Hepatocyte (in vitro differentiated cells): Measurements from ENCODE around the gene TTLL5. TPM values are rescaled to one million over a fixed set of nuclear protein-coding genes. Genes with fewer than 3 reads are reported as not detected.

Experiments used
- DNase-seq: peaks from one replicate; pipeline ENCODE4 v3.0.0-alpha.2; 2016; ENCODE audit warnings: low spot score
- H2AFZ ChIP-seq: fragments of 200-600 bp; sonication (generic); 2 replicates; pipeline ENCODE4 v1.6.0; 2016; ENCODE audit warnings: antibody characterized with exemption, mild to moderate bottlenecking
- H3K27ac ChIP-seq: fragments of 200-600 bp; sonication (generic); 2 replicates; pipeline ENCODE4 v1.5.1; 2016; ENCODE audit warnings: mild to moderate bottlenecking
- H3K27me3 ChIP-seq: fragments of 200-600 bp; sonication (generic); 2 replicates; pipeline ENCODE4 v1.6.1; 2016
- H3K36me3 ChIP-seq: fragments of 200-600 bp; sonication (generic); replicated peaks from 2 replicates; pipeline ENCODE4 v1.5.1; 2016; ENCODE audit warnings: low read depth; ENCODE audit not compliant: insufficient read depth
- H3K4me1 ChIP-seq: fragments of 200-600 bp; sonication (generic); 2 replicates; pipeline ENCODE4 v1.5.1; 2016; ENCODE audit warnings: mild to moderate bottlenecking, moderate library complexity; ENCODE audit not compliant: insufficient read depth
- H3K4me2 ChIP-seq: fragments of 200-600 bp; sonication (generic); 2 replicates; pipeline ENCODE4 v1.6.0; 2016
- H3K4me3 ChIP-seq: fragments of 200-600 bp; sonication (generic); 2 replicates; pipeline ENCODE4 v1.5.1; 2016; ENCODE audit warnings: mild to moderate bottlenecking
- H3K79me2 ChIP-seq: fragments of 200-600 bp; sonication (generic); 2 replicates; pipeline ENCODE4 v1.6.0; 2017; ENCODE audit warnings: mild to moderate bottlenecking
- H3K9me2 ChIP-seq: fragments of 200-600 bp; sonication (generic); replicated peaks from 2 replicates; pipeline ENCODE4 v1.6.0; 2017; ENCODE audit warnings: mild to moderate bottlenecking; ENCODE audit not compliant: insufficient read depth
- H3K9me3 ChIP-seq: fragments of 200-600 bp; sonication (generic); 2 replicates; pipeline ENCODE4 v1.5.1; 2016; ENCODE audit warnings: low read depth, mild to moderate bottlenecking
- H4K20me1 ChIP-seq: fragments of 200-600 bp; sonication (generic); 2 replicates; pipeline ENCODE4 v1.6.0; 2016; ENCODE audit warnings: mild to moderate bottlenecking; ENCODE audit not compliant: insufficient read depth, poor library complexity, severe bottlenecking
- EZH2 ChIP-seq: fragments of 200-600 bp; sonication (generic); IDR thresholded peaks from 2 replicates; pipeline ENCODE4 v1.6.1; 2016; ENCODE audit warnings: antibody characterized with exemption, mild to moderate bottlenecking, borderline replicate concordance
- EZH2phosphoT487 ChIP-seq: fragments of 200-600 bp; sonication (generic); IDR thresholded peaks from one replicate; pipeline ENCODE4 v1.6.1; 2018; ENCODE audit warnings: antibody characterized with exemption, mild to moderate bottlenecking, low read depth, moderate library complexity; ENCODE audit not compliant: unreplicated experiment, severe bottlenecking
- WGBS: methylation state at CpG from one replicate; pipeline ENCODE4 v1.1.6; 2016; ENCODE audit warnings: low lambda C conversion rate; ENCODE audit errors: missing lambda C conversion rate; 5-methylcytosine and 5-hydroxymethylcytosine counted together
- polyA plus RNA-seq: library from polyadenylated mRNA; unstranded; fragments of >200 nt; fragmentation: Nextera tagmentation; extraction: Ambion mirVana; gene quantifications from 2 replicates; pipeline ENCODE4 v1.2.1, GENCODE V29; 2016
- total RNA-seq: library from RNA; depleted of rRNA; stranded (reverse); fragments of >200 nt; gene quantifications from 2 replicates; pipeline ENCODE4 v1.2.3, GENCODE V29; 2014
- TF ChIP-seq, protein P1 (sequence below): fragments of 200-600 bp; sonication (generic); IDR thresholded peaks from 2 replicates; pipeline ENCODE4 v1.5.1; 2016; ENCODE audit warnings: antibody characterized with exemption, mild to moderate bottlenecking; ENCODE audit not compliant: poor library complexity

Gene TTLL5
- total and polyA plus RNA-seq, 2 experiments from 2014 or later: 8.9 to 11.1 TPM

DNA sequence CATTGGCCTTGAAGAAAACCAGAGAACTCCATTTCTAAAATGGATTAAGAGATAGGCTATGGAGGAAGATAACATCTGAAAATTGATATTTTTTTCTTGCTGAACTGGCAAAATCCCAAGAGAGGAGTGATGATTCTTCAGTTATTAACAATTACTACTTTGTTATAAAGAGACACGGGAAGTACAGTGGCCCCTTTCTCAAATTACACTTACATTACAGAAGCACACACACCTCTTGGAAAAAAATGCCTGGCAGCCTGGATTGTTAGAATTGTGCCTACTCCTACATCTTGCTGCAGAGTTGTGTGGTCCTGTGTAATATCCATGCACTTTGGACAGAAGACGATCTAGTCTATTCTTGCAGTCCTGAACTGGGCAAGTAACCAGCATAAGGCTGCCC is 249.0 kb downstream of the TTLL5 start:
- whole genome bisulfite sequencing: 57% methylated on average over 2 of the region's 2 CpGs
- Histone ChIP-seq H3K4me1 (peaks cover 9% of the 10 kb centered on the region), H4K20me1 (no peaks in the 10 kb centered on the region), H3K27me3 (no peaks in the 10 kb centered on the region), H3K4me2 (no peak overlapping the region), H3K9me2 (no peaks in the 10 kb centered on the region), H3K79me2 (no peaks in the 10 kb centered on the region), H3K27ac (no peak overlapping the region), H3K36me3 (no peaks in the 10 kb centered on the region), H2AFZ (no peak overlapping the region), H3K9me3 (no peaks in the 10 kb centered on the region), H3K4me3 (no peak overlapping the region)
- TF ChIP-seq, protein P1, sequence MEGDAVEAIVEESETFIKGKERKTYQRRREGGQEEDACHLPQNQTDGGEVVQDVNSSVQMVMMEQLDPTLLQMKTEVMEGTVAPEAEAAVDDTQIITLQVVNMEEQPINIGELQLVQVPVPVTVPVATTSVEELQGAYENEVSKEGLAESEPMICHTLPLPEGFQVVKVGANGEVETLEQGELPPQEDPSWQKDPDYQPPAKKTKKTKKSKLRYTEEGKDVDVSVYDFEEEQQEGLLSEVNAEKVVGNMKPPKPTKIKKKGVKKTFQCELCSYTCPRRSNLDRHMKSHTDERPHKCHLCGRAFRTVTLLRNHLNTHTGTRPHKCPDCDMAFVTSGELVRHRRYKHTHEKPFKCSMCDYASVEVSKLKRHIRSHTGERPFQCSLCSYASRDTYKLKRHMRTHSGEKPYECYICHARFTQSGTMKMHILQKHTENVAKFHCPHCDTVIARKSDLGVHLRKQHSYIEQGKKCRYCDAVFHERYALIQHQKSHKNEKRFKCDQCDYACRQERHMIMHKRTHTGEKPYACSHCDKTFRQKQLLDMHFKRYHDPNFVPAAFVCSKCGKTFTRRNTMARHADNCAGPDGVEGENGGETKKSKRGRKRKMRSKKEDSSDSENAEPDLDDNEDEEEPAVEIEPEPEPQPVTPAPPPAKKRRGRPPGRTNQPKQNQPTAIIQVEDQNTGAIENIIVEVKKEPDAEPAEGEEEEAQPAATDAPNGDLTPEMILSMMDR: no peak
- TF ChIP-seq EZH2phosphoT487 (no peak), EZH2 (no peak)
- no peak for DNase-seq

- H3K36me3 ChIP-seq: no peaks in the 10 kb centered on the region
- no peaks in the 10 kb centered on the region for H3K79me2 ChIP-seq
- peaks cover 3% of the 10 kb centered on the region for H3K4me1 ChIP-seq
- no peak overlapping the region for H3K4me3 ChIP-seq
- no peak overlapping the region for H3K27ac ChIP-seq
- H3K9me2 ChIP-seq: no peaks in the 10 kb centered on the region
- H4K20me1 ChIP-seq: no peaks in the 10 kb centered on the region
- WGBS: 57% methylated on average over 7 of the region's 7 CpGs
- no peaks in the 10 kb centered on the region for H3K27me3 ChIP-seq
- no peak for TF ChIP-seq EZH2phosphoT487
- TF ChIP-seq EZH2: no peak
- TF ChIP-seq, protein P1: no peak
- peak; percentile 16 for DNase-seq
- no peak overlapping the region for H3K4me2 ChIP-seq
- H3K9me3 ChIP-seq: no peaks in the 10 kb centered on the region
- H2AFZ ChIP-seq: no peak overlapping the region
These were observed 250.8 kb downstream of the TTLL5 start for GRCh38 chr14:75911883-75912282.

- 76% methylated on average over 2 of the region's 2 CpGs for WGBS
- no peak for DNase-seq
These were observed 252.1 kb downstream of the TTLL5 start for GRCh38 chr14:75913183-75913582.

More at GRCh38 chr14:75913183-75913582, 252.1 kb downstream of the TTLL5 start:
- no peaks in the 10 kb centered on the region for H3K9me3 ChIP-seq
- no peaks in the 10 kb centered on the region for H3K79me2 ChIP-seq
- no peak overlapping the region for H3K4me2 ChIP-seq
- no peak overlapping the region for H2AFZ ChIP-seq
- no peak overlapping the region for H3K4me3 ChIP-seq
- H4K20me1 ChIP-seq: no peaks in the 10 kb centered on the region
- H3K27me3 ChIP-seq: no peaks in the 10 kb centered on the region
- no peaks in the 10 kb centered on the region for H3K9me2 ChIP-seq
- H3K36me3 ChIP-seq: no peaks in the 10 kb centered on the region
- H3K27ac ChIP-seq: no peak overlapping the region
- TF ChIP-seq EZH2phosphoT487 (no peak), EZH2 (no peak)
- TF ChIP-seq, protein P1: no peak
- peaks cover 3% of the 10 kb centered on the region for H3K4me1 ChIP-seq
